GM23338 (cell line): Measurements from ENCODE around the gene CPNE1. TPM values are rescaled to one million over a fixed set of nuclear protein-coding genes. Genes with fewer than 3 reads are reported as not detected.

Experiments used
- ATAC-seq: fragments of 200-7000 bp; cut with Tn5 transposase; 3 replicates; pipeline ENCODE4 v1.9.1; 2020
- DNase-seq: peaks from one replicate; pipeline ENCODE4 v3.0.0-alpha.2; 2015; ENCODE audit warnings: low spot score
- H2AFZ ChIP-seq: fragments of 200-600 bp; sonication (generic); 2 replicates; pipeline ENCODE4 v1.8.0; 2016; ENCODE audit warnings: antibody characterized with exemption, mild to moderate bottlenecking, moderate library complexity
- H3F3A ChIP-seq: fragments of 200-600 bp; sonication (generic); replicated peaks from 2 replicates; pipeline ENCODE4 v1.8.0; 2017; ENCODE audit warnings: antibody characterized with exemption, mixed run types, low read depth
- H3K27ac ChIP-seq: fragments of 200-600 bp; sonication (generic); 2 replicates; pipeline ENCODE4 v1.6.1; 2016; ENCODE audit warnings: low read depth
- H3K27me3 ChIP-seq: fragments of 200-600 bp; sonication (generic); 2 replicates; pipeline ENCODE4 v1.8.0; 2016; ENCODE audit warnings: mild to moderate bottlenecking, mixed run types, moderate library complexity; ENCODE audit not compliant: insufficient read depth
- H3K36me3 ChIP-seq: fragments of 200-600 bp; sonication (generic); 2 replicates; pipeline ENCODE4 v1.8.0; 2016; ENCODE audit warnings: mild to moderate bottlenecking; ENCODE audit not compliant: insufficient read depth
- H3K4me1 ChIP-seq: fragments of 200-600 bp; sonication (generic); 2 replicates; pipeline ENCODE4 v1.8.0; 2016; ENCODE audit warnings: mild to moderate bottlenecking, moderate library complexity; ENCODE audit not compliant: insufficient read depth
- H3K4me2 ChIP-seq: fragments of 200-600 bp; sonication (generic); 2 replicates; pipeline ENCODE4 v1.7.1; 2017; ENCODE audit warnings: mixed run types
- H3K4me3 ChIP-seq: fragments of 200-600 bp; sonication (generic); 2 replicates; pipeline ENCODE4 v1.6.1; 2016; ENCODE audit warnings: mixed run types
- H3K79me2 ChIP-seq: fragments of 200-600 bp; sonication (generic); replicated peaks from 2 replicates; pipeline ENCODE4 v1.8.0; 2017; ENCODE audit warnings: mild to moderate bottlenecking; ENCODE audit not compliant: insufficient read depth
- H3K9me2 ChIP-seq: fragments of 200-600 bp; sonication (generic); 2 replicates; pipeline ENCODE4 v1.8.0; 2017; ENCODE audit not compliant: insufficient read depth
- H4K20me1 ChIP-seq: fragments of 200-600 bp; sonication (generic); replicated peaks from 2 replicates; pipeline ENCODE4 v1.8.0; 2017; ENCODE audit warnings: mild to moderate bottlenecking; ENCODE audit not compliant: insufficient read depth
- H3K27ac Mint-ChIP-seq: 2 replicates; pipeline ENCODE4 v1.8.0; 2020; ENCODE audit warnings: inconsistent platforms, mild to moderate bottlenecking, moderate library complexity, mixed read lengths
- H3K27me3 Mint-ChIP-seq: 3 replicates; pipeline ENCODE4 v1.8.0; 2022; ENCODE audit warnings: low read depth, mild to moderate bottlenecking, moderate library complexity, mixed read lengths, inconsistent platforms; ENCODE audit not compliant: insufficient read depth, poor library complexity
- H3K36me3 Mint-ChIP-seq: 3 replicates; pipeline ENCODE4 v1.8.0; 2021; ENCODE audit warnings: low read depth, mild to moderate bottlenecking, inconsistent platforms, moderate library complexity, mixed read lengths
- H3K4me1 Mint-ChIP-seq: 3 replicates; pipeline ENCODE4 v1.8.0; 2020; ENCODE audit warnings: mild to moderate bottlenecking, inconsistent platforms, mixed read lengths
- H3K4me3 Mint-ChIP-seq: 3 replicates; pipeline ENCODE4 v1.8.0; 2021; ENCODE audit warnings: moderate library complexity, mild to moderate bottlenecking, inconsistent platforms, mixed read lengths
- H3K9me3 Mint-ChIP-seq: 3 replicates; pipeline ENCODE4 v1.8.0; 2020; ENCODE audit warnings: moderate library complexity, mild to moderate bottlenecking, inconsistent platforms, mixed read lengths
- CREB1 ChIP-seq: fragments of 250-450 bp; sonication (Bioruptor Pico); IDR thresholded peaks from 2 replicates; pipeline ENCODE4 v1.5.0; 2020; ENCODE audit warnings: low read depth, mild to moderate bottlenecking, moderate library complexity
- EZH2phosphoT487 ChIP-seq: fragments of 200-600 bp; sonication (generic); IDR thresholded peaks from one replicate; pipeline ENCODE4 v1.8.1; 2018; ENCODE audit warnings: antibody characterized with exemption; ENCODE audit not compliant: unreplicated experiment
- JUNB ChIP-seq: IDR thresholded peaks from one replicate; pipeline ENCODE4 v1.6.1; 2016; ENCODE audit warnings: antibody characterized with exemption; ENCODE audit not compliant: unreplicated experiment
- NANOG ChIP-seq: IDR thresholded peaks from 2 replicates; pipeline ENCODE4 v1.6.1; 2016; ENCODE audit warnings: antibody characterized with exemption, borderline replicate concordance
- POLR2AphosphoS5 ChIP-seq: IDR thresholded peaks from 2 replicates; pipeline ENCODE4 v1.6.1; 2016; ENCODE audit warnings: antibody characterized with exemption, low read depth
- STAT1 ChIP-seq: IDR thresholded peaks from one replicate; pipeline ENCODE4 v1.6.1; 2016; ENCODE audit warnings: antibody characterized with exemption; ENCODE audit not compliant: unreplicated experiment
- ZNF114 ChIP-seq: fragments of 250-450 bp; sonication (Bioruptor Pico); IDR thresholded peaks from 2 replicates; pipeline ENCODE4 v1.5.0; 2020; ENCODE audit warnings: mild to moderate bottlenecking, moderate library complexity
- ZNF331 ChIP-seq: fragments of 250-450 bp; sonication (Bioruptor Pico); IDR thresholded peaks from 2 replicates; pipeline ENCODE4 v1.5.0; 2020; ENCODE audit warnings: low read depth, mild to moderate bottlenecking, moderate library complexity
- ZNF462 ChIP-seq: fragments of 250-450 bp; sonication (Bioruptor Pico); IDR thresholded peaks from 2 replicates; pipeline ENCODE4 v1.5.0; 2020; ENCODE audit warnings: mild to moderate bottlenecking, moderate library complexity
- polyA plus RNA-seq: library from polyadenylated mRNA; unstranded; fragments of >200 nt; fragmentation: Nextera tagmentation; extraction: Ambion mirVana; gene quantifications from 2 replicates; pipeline ENCODE4 v1.2.1, GENCODE V29; 2016
- total RNA-seq: library from RNA; depleted of rRNA; stranded (reverse); fragments of >200 nt; shearing (Covaris generic); gene quantifications from 2 replicates; pipeline ENCODE4 v1.2.3, GENCODE V29; 2014

CPNE1 gene
- total and polyA plus RNA-seq, 2 experiments from 2014 or later, result 189 to 196 TPM

GRCh38 chr20:35630636-35631035 lies 34.1 kb downstream of the CPNE1 start (continued):
- no peak for TF ChIP-seq ZNF462 (CRISPR knock-in tag)
- no peak for TF ChIP-seq POLR2AphosphoS5

- no peak for ATAC-seq
- Histone ChIP-seq H3K4me1 (no peaks in the 10 kb centered on the region), H3K4me3 (no peak overlapping the region), H3K27ac (no peak overlapping the region), H2AFZ (no peak overlapping the region), H3K4me2 (no peak overlapping the region), H3K27me3 (no peaks in the 10 kb centered on the region), H3K79me2 (peaks cover 8% of the 10 kb centered on the region), H3F3A (peaks cover 8% of the 10 kb centered on the region; the same call in 1 of the 2 replicates), H3K36me3 (peaks cover 33% of the 10 kb centered on the region), H3K9me2 (no peaks in the 10 kb centered on the region), H4K20me1 (peaks cover 7% of the 10 kb centered on the region)
- no peak for DNase-seq
- no peak overlapping the region for H3K4me3 Mint-ChIP-seq
- no peaks in the 10 kb centered on the region for H3K9me3 Mint-ChIP-seq
- H3K4me1 Mint-ChIP-seq, result no peaks in the 10 kb centered on the region
- H3K27ac Mint-ChIP-seq, result no peak overlapping the region
- H3K27me3 Mint-ChIP-seq, result peaks cover 7% of the 10 kb centered on the region
- peaks cover 59% of the 10 kb centered on the region for H3K36me3 Mint-ChIP-seq
- TF ChIP-seq CREB1 (CRISPR knock-in tag) (no peak), ZNF462 (CRISPR knock-in tag) (no peak), NANOG (no peak), EZH2phosphoT487 (no peak), JUNB (no peak), POLR2AphosphoS5 (no peak), ZNF114 (no peak), ZNF331 (CRISPR knock-in tag) (no peak), STAT1 (no peak)
Observed at GRCh38 chr20:35629427-35630145, 35.1 kb downstream of the CPNE1 start.
